Mesothelial cell of epicardium (in vitro differentiated cells): ENCODE measurements around the gene APC2. TPM values are rescaled to one million over a fixed set of nuclear protein-coding genes. Genes with fewer than 3 reads are reported as not detected.

Source experiments
- DNase-seq, 2 experiments: peaks; one replicate each; pipeline ENCODE4 v3.0.0; 2021; ENCODE audit warnings: low spot score in 2 of 2; ENCODE audit not compliant: unreplicated experiment in 2 of 2
- H3K27ac Mint-ChIP-seq: 2 replicates; pipeline ENCODE4 v1.8.0; 2021; ENCODE audit warnings: mixed read lengths
- H3K27me3 Mint-ChIP-seq: 2 replicates; pipeline ENCODE4 v1.8.0; 2021; ENCODE audit warnings: low read depth, mixed read lengths
- H3K36me3 Mint-ChIP-seq: 2 replicates; pipeline ENCODE4 v1.8.0; 2021; ENCODE audit warnings: mixed read lengths
- H3K4me1 Mint-ChIP-seq: 2 replicates; pipeline ENCODE4 v1.8.0; 2021; ENCODE audit warnings: mixed read lengths
- H3K4me3 Mint-ChIP-seq: 2 replicates; pipeline ENCODE4 v1.8.0; 2021; ENCODE audit warnings: mild to moderate bottlenecking, moderate library complexity, mixed read lengths
- H3K9me3 Mint-ChIP-seq: 2 replicates; pipeline ENCODE4 v1.8.0; 2021; ENCODE audit warnings: mixed read lengths
- CTCF ChIP-seq: fragments of 200-600 bp; sonication (generic); IDR thresholded peaks from one replicate; pipeline ENCODE4 v1.5.0; 2021; ENCODE audit warnings: antibody characterized with exemption; ENCODE audit not compliant: unreplicated experiment
- total RNA-seq: library from RNA; stranded (reverse); gene quantifications from 3 replicates; pipeline ENCODE4 v1.2.1, GENCODE V29; 2021

Gene APC2
- total RNA-seq, 1 donor from 2014 or later = 2.3 TPM

- no peak within 1 kb of the TSS for H3K27ac Mint-ChIP-seq
- no peak for TF ChIP-seq CTCF
- H3K4me3 Mint-ChIP-seq = peak within 1 kb of the TSS; percentile 53
- no peaks in the 10 kb centered on the region for H3K36me3 Mint-ChIP-seq
- no peak for DNase-seq
- H3K9me3 Mint-ChIP-seq = no peaks in the 10 kb centered on the region
- peaks cover 57% of the 10 kb centered on the region for H3K27me3 Mint-ChIP-seq
- peaks cover 11% of the 10 kb centered on the region for H3K4me1 Mint-ChIP-seq
These were observed 63.0 kb downstream of the APC2 start, which contains the start of gene ADAMTSL5 for GRCh38 chr19:1512671-1513498. Gene ADAMTSL5 (minus strand): TSS chr19:1513019. CDS start chr19:1510943, 2,076 bp downstream.

DNA sequence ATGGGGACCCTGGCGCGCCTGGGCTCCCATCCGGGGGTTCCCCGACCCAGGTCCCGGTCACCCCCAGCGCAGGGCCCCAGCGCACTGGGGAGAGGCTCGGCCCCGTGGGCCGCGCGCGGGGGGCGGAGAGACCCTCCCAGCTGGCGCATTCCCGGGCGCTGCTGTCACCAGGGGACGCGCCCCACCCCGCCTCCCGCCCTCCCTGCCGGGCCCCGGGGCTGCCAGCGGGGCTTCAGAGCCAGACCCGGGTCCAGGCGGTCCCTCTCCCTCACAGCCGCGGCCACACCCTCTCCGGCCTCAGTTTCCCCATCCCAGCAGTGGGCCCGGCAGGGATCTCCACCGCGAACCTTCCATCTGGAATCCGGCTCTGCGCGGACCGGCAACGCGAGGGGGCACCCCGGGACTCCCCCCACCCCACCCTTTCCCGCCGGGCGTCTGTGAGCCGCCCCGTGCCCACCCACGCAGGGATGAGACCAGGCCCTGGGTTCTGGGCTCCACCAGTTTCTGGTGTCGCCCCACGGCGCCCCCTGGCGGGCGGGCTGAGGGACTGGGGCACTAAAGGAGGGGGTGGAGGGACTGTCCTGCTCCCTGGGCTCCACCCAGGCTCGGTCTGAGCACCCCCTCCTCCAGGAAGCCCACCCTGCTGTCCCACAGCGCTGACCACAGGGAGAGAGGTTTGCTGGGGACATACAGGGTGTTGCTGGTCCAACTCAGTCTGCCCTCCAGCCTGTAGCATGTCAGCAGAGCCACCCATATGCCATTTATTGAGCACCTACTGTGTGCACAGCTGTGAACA is 63.8 kb downstream of the APC2 start:
- Mint-ChIP-seq H3K9me3 (no peaks in the 10 kb centered on the region), H3K4me3 (peak overlapping the region; percentile 28), H3K4me1 (peaks cover 10% of the 10 kb centered on the region), H3K27ac (no peak overlapping the region), H3K27me3 (peaks cover 63% of the 10 kb centered on the region), H3K36me3 (no peaks in the 10 kb centered on the region)
- peak; percentile 63 for TF ChIP-seq CTCF
- DNase-seq = peak in 1 of 2 experiments; percentile 61

DNA sequence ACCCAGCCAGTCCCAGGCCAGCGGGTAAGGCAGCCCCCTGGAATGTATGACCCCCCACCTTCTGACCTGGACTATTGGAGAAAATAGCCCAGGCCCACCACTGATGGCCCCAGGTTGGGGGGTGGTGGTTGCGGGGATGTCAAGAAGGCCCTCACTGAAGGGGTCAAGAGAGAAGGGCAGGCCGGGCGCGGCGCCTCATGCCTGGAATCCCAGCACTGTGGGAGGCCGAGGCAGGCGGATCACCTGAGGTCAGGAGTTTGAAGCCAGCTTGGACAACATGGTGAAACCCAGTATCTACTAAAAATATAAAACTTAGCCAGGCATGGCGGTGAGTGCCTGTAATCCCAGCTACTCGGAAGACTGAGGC is 64.4 kb downstream of the APC2 start:
- no peak for DNase-seq
- no peak for TF ChIP-seq CTCF
- peaks cover 65% of the 10 kb centered on the region for H3K27me3 Mint-ChIP-seq
- peaks cover 9% of the 10 kb centered on the region for H3K4me1 Mint-ChIP-seq
- H3K4me3 Mint-ChIP-seq = peak overlapping the region; percentile 28
- H3K9me3 Mint-ChIP-seq = no peaks in the 10 kb centered on the region
- no peaks in the 10 kb centered on the region for H3K36me3 Mint-ChIP-seq
- H3K27ac Mint-ChIP-seq = no peak overlapping the region

- no peak for DNase-seq
- no peak for TF ChIP-seq CTCF
- peaks cover 63% of the 10 kb centered on the region for H3K27me3 Mint-ChIP-seq
- H3K4me3 Mint-ChIP-seq = no peak overlapping the region
- no peak overlapping the region for H3K27ac Mint-ChIP-seq
- H3K36me3 Mint-ChIP-seq = no peaks in the 10 kb centered on the region
- peaks cover 2% of the 10 kb centered on the region for H3K4me1 Mint-ChIP-seq
- H3K9me3 Mint-ChIP-seq = no peaks in the 10 kb centered on the region
These were observed 65.2 kb downstream of the APC2 start for GRCh38 chr19:1514986-1515721.

DNA sequence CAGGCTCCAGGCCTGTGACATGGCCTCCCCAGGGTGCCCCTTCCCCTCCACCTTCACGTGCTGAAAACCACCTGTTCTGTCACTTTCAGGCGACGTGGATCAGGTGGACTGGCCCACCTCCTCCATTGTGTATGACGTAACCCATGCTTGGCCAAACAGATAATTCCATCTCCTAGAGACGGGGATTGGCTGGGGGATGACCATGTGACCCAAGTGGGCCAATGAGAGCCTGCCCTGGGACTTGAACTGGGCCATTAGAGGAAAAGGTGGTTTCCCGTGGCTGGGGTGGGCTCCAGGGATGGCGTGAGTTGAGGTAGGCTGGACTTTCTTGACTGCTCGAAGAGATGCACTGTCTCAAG is 66.5 kb downstream of the APC2 start:
- H3K9me3 Mint-ChIP-seq = no peaks in the 10 kb centered on the region
- no peak overlapping the region for H3K4me3 Mint-ChIP-seq
- H3K36me3 Mint-ChIP-seq = no peaks in the 10 kb centered on the region
- TF ChIP-seq CTCF = no peak
- peaks cover 60% of the 10 kb centered on the region for H3K27me3 Mint-ChIP-seq
- H3K4me1 Mint-ChIP-seq = no peaks in the 10 kb centered on the region
- no peak overlapping the region for H3K27ac Mint-ChIP-seq
- no peak for DNase-seq
